GM18861 (cell line): ENCODE measurements around the gene PITX2.

Experiments used
- ATAC-seq: cut with Tn5 transposase; IDR thresholded peaks from one replicate; pipeline ENCODE4 v1.9.1; 2021; ENCODE audit not compliant: unreplicated experiment

The PITX2 gene

DNA sequence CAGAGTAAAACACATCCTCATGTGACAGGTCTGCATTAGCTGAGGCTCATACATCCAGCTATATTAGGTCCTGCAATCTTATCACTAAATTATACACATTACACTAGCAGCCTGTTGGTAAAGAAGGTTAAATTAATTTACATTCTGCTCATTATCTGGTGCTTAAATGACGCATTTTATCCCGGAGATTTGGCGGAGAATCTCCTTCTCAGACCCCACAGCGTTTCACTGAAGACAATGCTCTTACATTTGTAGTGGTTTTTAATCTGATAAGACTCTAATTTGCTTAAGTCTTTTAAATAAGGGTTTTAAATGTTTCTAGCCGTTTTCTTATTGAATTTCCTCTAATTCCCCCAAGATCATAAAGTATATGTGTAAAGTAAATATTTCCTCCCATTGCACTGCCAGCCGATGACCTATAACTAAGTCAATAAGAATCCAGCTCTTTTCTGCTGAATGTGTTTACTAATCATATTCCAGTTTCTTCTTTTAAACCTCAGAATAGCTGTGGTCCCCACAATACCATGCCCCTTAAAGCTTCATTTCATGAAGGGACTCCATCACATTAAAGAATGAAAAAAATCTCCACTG, 2.1 kb upstream of the PITX2 start:
- no peak for ATAC-seq

DNA sequence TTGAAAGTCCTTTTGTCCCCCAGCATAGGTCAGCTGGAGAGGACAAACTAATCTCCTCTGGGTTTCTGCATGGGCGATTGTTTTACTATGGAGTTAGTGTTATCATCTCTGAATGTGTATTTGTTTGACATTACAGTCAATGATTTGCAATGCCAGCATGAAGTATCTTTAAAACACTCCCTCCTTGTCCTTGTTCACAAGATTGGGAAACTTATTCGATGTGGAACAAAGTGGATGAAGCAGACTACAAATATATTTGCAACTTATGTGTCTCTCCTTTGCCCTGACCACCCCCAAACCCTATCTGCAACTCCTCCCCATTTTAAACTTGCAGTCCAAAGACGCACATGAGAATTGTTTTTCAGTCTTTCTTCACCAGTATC, 1.5 kb upstream of the PITX2 start:
- no peak for ATAC-seq

DNA sequence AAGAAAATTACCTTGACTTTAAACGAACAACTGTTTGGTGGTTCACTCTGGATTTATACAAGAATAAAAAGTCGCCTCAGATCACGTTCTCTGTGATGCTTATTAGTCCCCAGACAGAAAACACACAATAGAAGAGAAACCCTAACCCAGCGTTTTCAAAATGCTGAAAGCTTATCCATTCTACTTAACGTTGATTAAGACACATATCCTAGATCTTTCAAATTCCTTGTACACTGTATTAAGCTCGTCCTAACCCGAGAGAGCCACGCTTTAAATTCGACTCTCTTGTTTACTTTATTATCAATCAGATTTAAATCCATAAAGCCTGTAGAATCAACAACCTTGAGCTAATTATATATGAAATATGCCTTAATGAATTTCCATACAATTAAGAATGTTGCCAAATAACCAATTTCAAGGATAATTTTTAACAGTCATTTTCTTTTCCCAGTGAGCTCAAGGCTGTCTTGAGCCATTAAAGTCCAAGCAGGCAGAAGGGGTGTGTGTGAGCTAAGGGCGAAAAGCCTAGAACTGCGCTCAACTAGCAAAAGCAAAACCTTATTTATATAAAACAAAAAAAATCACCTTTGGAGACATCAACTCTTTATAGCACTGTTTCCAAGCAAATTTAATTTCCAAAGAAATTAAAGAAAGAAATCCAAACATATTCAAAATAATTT, 981 bp upstream of the PITX2 start:
- no peak for ATAC-seq

DNA sequence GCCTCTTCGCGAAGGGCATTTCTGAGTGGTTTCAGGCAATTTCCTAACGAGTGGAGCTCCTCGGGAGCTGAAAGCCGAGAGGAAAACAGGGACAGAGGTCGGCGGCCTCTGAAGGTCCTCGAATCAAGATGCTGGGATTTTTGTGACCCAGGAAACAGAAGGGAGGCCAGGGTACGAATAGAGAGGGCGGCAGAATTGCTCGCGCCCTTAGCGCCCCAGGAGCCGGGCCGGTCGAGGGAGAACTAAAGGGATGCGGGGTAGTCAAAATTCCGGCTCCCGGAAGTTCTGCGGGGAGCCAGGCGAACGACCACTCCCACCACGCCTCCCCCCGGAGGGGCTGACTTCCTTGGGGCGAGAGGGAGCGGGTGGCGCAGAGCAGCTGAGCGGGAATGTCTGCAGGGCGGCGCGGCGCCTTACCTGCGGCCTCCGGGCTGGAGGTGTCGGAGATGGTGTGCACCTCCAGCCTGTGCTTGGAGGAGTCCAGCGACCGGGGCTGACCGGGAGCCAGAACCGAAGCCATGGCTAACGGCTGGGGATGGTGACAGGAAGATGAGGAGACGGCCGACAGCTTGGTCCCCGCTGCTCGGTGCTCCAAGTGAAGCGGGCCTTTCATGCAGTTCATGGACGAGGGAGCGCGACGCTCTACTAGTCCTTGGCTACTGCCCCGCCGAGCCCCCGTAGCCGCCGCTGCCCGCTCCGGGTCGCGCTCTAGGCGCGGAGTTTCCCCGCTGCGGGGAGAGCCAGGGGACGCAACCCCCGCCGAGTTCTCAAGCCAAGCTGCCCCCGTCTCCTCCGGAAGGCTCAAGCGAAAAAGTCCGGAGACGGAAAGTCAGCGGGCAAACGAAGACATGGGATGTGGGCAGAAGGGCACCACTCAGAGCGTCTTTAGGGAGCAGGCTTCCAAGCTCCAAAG, 782 bp downstream of the PITX2 start:
- ATAC-seq: no peak

DNA sequence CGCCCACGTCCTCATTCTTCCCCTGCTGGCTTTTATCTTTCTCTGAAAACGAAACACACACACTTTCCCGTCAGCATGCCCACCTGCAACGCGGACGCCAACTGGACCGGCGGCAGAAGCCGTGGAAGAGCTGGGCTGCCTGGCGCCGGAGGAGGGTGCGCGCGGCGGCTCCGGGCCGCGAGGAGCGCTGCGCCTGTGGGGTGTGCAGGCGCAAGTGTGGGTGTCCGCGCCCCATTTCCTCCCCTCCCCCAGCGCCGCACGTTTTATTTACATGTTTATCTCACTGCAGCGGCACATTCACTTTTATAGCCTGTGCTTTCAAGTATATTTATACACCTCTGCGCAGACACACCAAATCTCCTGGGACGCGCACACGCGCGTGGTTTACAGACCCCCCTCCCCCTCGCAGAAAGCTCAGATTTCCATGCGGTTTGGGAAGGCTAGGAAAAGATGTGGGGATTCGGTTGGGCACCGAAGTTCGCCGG, 1.5 kb downstream of the PITX2 start:
- ATAC-seq: no peak

DNA sequence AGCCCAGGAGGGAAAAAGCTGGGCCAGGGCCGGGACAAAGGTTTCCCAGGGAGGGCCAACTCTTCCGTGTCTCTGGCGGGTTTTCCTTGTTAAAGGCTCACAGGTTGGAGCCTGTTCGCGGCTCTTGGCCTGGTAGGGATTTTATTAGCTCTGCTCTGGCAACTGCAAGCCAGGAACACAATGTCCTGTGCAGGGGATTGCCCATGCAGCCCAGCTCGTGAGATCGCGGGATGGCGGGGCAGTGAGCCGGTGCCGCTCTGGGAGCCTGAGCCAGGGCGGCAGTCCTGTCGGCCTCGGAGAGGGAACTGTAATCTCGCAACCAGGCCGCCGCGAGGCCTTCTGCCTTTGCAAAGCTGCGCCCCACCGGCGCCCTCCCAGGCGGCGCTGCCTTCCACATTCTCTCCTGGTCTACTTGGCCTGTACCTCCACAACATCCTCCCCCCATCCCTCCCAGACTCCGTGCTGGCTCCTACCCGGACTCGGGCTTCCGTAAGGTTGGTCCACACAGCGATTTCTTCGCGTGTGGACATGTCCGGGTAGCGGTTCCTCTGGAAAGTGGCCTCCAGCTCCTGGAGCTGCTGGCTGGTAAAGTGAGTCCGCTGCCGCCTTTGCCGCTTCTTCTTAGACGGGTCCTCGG, 2.1 kb downstream of the PITX2 start:
- peak; percentile 25 for ATAC-seq

DNA sequence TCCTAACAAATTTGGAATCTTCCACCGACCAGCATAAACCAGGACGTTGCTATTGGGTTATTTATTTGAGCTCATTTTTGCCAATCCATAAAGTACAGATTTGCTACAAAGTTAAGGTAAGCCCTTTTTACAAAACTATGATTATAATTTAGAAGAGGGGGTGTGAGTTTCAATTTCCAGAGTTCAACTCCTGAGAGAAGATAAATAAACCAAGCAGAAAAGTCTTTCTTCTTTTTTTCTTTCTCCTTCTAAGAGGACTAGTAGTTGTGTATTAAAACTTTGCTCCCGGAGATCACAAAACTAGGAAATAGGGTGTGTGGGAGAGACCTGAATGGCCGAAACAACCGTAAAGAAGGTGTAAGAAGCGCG, 2.6 kb downstream of the PITX2 start:
- no peak for ATAC-seq

DNA sequence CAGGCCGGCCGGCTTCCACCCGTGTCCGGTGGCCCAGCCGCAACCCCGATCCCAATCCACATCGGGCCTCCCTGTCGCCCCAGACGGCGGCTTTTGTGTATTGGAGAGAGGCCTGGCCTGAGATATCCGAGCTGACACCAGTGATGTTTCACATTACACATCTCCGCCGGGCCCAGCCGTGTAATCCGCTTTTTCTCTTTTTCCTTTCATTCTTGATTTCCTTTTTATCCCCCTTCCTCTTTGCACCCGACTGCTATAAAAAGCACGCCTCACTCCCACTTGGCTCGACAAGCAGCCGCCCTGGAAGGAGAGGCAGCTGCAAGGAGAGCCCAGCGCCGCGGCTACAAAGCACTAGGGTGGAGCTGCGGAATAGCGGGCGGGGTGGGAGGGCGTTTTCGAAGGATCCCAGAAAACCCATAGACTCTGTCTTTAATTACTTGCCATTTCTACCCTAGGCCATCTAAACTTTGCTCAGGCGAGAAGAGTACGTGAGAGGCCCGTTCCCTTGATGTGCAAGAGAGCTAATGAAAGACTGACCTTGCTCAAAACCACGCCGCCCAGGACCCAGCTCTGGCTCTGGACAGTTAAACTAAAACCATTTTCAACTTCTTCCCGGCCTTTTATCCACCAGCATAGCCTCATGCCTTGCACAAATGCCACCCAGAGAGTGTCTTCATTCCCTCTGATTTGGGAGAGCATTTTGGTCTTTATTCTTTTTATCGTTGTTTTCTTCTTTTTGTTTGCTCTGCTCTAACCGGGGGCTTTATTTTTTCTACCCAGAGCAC, 3.2 kb downstream of the PITX2 start:
- no peak for ATAC-seq

DNA sequence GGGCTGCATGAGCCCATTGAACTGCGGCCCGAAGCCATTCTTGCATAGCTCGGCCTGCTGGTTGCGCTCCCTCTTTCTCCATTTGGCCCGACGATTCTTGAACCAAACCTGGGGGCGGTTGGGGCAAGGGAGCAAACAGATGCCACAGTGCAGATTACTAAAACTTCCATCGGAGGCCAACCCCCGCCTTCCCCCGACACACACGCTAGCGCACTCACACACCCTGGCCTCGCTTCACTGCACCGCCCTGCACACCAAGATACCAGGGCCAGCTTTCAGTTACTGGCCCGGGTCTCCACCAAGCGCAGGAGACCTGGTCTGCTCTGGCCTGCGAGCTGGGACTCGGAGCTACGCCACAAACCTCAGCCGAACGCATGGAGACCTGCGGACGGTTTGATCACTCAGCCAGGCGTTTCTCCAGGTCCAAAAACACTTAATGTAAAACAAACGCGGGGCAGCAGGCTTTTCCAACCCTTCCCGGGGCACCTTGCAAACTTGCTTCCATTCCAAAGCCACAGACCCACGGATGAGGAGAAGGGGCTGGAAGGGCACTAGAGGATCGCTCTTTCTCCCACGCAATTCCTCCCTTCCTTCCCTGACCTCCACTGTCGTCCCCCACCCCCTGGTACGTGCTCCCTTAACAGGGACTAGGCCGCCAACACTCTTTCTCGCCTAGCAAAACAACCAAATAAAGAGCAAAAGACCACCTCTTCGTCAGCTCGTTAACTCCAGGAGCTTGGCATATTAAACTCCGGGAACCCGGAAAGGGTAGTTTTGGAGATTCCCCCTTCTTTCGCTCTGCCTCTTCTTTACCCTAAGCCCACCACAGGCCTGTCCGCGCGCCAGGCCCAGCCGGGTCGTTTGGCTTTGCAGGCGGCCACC, 4.1 kb downstream of the PITX2 start:
- no peak for ATAC-seq

DNA sequence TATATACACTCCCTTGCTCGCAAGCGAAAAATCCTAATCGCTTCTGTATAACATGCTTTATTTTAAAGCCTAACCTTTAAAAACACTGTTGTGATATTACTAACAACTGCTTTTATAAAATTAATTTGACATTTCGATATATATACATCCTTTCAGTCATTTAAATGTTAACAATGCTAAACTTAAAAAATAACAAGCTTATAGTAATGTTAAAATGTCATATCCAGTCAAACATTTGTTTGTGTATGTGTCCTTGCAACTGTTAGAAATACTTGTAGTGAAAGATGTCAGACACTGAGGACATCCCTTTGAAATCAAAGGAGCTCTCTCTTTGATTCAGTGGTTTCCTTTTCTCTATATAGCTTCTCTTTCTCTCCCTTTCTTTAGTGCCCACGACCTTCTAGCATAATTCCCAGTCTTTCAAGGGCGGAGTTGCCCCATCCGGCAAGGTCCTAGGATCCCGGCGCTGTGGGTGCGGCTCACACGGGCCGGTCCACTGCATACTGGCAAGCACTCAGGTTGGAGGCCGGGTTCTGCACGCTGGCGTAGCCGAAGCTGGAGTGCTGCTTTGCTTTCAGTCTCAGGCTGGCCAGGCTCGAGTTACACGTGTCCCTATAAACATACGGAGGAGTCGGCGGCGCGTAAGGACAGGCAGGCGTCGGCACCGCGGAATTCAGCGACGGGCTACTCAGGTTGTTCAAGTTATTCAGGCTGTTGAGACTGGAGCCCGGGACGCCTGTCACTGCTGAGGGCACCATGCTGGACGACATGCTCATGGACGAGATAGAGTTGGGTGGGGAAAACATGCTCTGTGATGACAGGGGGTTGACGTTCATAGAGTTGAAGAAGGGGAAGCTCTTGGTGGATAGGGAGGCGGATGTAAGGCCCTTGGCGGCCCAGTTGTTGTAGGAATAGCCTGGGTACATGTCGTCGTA, 5.0 kb downstream of the PITX2 start:
- no peak for ATAC-seq

DNA sequence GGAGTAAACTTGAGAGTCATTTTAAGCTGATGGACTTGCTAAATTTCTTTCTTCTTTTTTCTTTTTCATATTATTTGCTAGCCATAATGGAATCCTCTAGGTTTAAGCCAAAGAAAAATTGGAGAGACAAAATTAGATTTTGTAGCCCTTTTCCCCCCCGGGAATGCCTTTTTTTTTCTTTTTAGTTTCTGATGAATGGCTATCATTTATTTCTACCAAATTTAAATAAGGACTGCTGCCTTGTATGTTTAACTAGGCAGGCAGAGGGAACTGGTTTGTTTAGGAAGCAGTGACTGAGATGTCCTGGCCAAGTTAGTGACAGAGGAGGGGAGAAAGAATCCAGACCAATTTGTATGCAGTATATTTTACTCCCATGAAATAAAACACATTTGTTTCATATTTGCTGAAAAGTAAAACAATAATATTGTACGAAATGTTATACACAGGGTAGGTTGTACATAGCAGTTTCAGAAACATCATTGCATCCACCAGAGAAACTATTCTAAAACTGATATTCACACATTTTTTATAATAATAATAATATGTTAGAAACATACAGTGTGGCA, 5.7 kb downstream of the PITX2 start:
- ATAC-seq: no peak

DNA sequence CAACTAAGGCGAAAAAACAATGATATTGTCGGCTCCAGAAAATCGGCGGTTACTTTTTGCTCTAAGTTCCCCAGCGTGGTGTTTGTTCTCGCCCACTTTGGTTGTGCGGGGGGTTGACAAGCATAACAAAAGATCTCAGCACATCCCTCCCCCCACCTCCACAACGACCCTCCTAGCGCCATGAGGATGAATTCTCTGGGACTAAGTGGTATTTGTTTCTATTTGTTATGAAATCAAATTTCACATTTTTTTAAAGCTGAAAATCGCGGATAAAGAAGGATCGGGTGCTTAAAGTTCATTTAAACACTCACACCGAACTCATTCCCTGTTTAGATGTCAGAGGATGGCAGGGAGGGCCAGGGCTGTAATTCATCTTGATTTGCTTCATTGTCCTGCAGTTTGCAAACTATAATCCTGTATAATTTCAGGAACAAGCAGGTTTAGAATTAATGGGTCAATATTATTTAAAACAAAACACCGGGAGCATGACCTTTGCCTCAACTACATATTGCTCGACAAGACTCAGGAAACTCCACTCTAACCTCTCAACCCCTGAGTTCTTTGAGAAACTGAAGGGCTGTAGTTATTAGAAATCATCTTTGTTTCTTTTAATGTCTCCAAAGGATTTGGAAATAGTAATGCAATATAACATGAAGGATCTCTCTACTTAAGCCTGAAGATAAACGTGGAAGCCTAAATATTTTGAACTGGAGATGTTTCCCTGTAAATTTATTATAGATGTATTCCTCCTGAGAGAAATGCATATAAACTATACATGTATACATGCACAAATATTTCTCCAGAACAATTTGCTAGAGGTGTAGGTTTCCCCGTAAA, 6.4 kb downstream of the PITX2 start:
- ATAC-seq: no peak

DNA sequence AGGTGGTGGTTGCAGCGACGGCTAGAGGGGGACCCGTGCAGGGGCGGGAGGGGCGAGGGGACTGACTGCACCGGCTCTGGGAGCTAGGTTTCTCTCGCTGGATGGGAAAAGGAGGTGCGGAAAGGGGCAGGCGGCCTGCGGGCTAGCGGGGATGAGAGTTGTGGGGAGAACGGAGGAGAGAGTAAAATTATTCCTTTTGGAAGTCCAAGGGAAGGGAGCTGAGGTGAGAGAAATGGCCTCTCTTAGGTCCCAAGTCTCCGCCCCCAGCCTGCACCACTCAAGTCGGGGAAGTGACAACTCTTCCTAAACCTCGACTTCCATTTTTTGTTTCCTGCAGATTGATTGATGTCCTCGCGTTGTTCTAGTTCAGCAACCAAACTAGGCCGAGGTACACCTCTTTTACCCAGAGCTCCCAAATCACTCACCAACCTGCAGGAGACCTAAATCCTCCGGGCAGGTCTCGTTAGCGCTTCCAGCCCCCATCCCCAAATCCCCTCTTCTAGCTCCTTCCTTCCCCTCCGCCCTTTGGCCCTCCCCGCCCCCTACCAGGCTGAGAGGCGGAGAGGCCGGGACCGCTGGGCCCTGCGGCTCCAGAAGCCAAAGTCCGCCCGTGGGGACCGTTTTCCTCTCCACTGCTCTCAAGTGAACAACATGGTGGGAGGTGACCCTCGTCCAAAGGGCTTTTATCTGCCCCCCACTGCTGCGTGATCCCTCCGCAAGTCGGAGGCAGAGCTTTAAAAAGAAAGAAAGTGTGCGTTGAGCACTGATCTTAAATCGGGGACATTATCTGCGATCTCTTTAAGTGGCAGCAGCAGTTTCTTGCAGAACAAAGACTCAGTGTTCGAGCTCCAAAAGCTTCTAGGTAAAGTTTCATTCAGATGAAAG, 7.3 kb downstream of the PITX2 start:
- ATAC-seq: no peak

DNA sequence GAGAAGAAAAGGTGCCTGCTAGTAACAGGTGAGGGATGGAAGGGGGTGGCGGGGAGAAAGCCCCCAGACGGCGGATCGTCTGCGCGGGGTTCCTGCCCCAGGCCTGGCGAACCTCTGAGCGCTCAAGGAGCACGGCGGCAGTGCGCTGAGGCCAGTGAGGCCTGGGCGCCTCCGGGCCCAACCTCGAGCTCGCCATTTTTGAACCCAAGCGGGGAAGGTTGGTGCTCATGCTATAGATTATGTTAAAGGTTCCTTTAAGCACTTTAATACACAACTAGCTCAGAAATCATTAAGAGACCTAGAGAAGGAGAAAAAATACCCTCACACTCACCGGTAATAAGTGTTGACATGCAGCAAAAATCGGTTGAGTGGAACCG, 7.9 kb downstream of the PITX2 start:
- no peak for ATAC-seq

DNA sequence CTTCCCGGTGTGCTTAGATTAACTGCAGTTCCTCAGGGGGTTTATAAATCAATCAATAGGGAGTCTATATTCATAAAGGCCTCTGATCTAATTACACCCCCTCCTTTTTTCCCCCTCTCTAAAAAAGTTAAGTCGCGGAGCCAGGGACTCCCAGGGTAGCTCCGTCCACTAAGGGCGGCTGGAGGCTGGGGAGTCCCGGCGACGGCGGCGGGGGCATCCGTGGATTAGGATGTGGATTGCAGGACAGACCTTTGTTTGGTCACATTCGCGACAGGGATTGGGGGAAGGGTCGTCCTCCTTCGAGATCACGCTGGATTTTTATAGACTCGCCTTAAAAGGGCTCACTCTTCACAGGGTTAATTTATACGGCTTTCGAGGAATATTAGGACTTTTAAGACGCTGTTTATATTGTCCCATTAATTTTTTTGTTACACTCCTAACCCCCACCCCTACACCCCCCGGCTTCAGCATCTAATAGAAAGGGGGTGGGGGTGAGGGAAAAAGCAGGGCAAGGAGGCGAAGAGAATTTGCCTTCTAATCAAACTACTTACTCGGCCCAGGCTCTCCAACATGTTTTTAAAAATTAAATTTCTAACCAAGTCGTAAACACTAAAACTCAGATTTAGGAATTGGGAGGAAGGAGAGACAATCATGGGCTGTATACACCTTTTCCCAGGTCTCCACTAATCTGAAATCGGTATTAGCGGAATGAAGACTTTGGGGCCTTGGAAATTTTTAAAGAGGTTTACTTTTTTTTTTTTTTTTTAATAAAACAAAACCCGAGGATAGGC, 8.5 kb downstream of the PITX2 start:
- ATAC-seq: no peak

DNA sequence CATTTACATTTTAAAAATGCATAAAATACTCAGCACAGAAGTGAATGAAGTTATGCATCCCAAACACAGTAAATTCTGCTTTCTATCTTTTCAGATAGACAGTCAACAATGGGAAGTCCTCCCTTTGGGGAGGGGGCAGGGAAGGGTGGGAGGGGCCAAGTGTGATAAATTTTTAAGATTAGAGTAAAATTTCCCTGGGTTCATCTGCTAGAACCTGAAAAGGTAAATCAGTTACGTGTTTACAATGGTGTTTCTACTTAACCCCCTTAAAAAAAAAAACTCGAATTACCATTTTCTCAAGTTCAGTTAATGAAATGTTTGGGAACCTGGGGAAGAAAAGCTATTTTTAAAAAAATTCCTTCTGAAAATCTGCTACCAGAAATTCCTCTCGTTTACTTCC, 9.1 kb downstream of the PITX2 start:
- ATAC-seq: no peak
